ENCODE data around the gene AMBRA1. TPM values are rescaled to one million over a fixed set of nuclear protein-coding genes. Genes with fewer than 3 reads are reported as not detected.

Gene AMBRA1
- total RNA-seq, 1 donor from 2014 or later: 29.4 TPM

DNA sequence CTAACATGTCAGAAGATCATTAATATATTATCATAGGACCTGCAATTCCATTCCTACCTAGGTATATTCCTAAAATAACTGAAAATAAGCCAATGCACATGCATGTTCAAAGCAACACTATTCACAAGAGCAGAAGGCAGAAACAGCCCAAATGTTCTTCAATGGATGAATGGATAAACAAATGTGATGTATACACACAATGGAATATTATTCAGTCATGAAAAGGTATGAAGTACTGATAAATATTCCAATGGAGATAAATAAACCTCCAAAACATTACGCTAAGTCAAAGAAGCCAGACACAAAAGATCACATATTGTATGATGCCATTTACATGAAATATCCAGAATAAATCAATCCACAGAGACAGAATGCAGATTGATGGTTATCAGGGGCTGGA is 16.8 kb downstream of the AMBRA1 start:
- no peak overlapping the region for H3K4me3 Mint-ChIP-seq (ENCODE audit: unreplicated experiment)

DNA sequence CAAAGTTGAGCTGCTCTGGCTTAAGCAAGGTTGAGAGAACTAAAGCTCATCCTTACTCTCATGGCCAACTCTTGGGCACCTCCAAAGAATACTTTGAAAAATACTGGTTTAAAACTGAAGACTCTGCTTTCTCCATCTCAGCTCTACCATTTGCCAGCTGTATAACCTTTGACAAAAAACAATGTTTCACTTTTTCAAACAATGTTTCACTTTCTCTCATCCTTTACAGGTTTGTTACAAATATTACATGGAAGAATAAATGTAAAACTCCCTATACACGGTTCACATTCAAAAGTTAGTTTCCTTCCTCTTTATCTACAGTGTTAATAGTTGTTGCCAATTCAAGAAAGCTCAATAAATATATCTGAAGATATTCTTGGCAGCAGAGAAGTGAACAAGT is 19.2 kb downstream of the AMBRA1 start:
- Mint-ChIP-seq H3K4me1 (ENCODE audit: low read depth, unreplicated experiment) (peaks cover 5% of the 10 kb centered on the region), H3K36me3 (ENCODE audit: low read depth, unreplicated experiment) (peaks cover 4% of the 10 kb centered on the region), H3K9me3 (ENCODE audit: unreplicated experiment) (no peaks in the 10 kb centered on the region), H3K4me3 (ENCODE audit: unreplicated experiment) (no peak overlapping the region), H3K27me3 (ENCODE audit: low read depth, unreplicated experiment) (no peaks in the 10 kb centered on the region), H3K27ac (ENCODE audit: unreplicated experiment) (no peak overlapping the region)
- Histone ChIP-seq H3K27ac (ENCODE audit: low read depth, low read length) (no peak overlapping the region), H3K4me3 (ENCODE audit: insufficient read depth, low read depth, low read length) (no peak overlapping the region), H3K36me3 (ENCODE audit: insufficient read depth, low read length) (no peaks in the 10 kb centered on the region), H3K4me2 (ENCODE audit: low read length) (no peak overlapping the region), H3K9me3 (ENCODE audit: insufficient read depth, low read depth, low read length) (no peaks in the 10 kb centered on the region), H3K79me2 (ENCODE audit: insufficient read depth, low read length) (peaks cover 73% of the 10 kb centered on the region), H3K9ac (ENCODE audit: low read length) (no peak overlapping the region), H3K4me1 (ENCODE audit: insufficient read depth, low read length) (no peaks in the 10 kb centered on the region), H4K20me1 (ENCODE audit: insufficient read depth, low read length) (peaks cover 73% of the 10 kb centered on the region), H3K27me3 (ENCODE audit: insufficient read depth, low read length) (no peaks in the 10 kb centered on the region), H2AFZ (ENCODE audit: low read depth, low read length) (no peak overlapping the region)
- FAIRE-seq (no peak), DNase-seq (ENCODE audit: low read depth) (no peak)
- TF ChIP-seq, protein P1, sequence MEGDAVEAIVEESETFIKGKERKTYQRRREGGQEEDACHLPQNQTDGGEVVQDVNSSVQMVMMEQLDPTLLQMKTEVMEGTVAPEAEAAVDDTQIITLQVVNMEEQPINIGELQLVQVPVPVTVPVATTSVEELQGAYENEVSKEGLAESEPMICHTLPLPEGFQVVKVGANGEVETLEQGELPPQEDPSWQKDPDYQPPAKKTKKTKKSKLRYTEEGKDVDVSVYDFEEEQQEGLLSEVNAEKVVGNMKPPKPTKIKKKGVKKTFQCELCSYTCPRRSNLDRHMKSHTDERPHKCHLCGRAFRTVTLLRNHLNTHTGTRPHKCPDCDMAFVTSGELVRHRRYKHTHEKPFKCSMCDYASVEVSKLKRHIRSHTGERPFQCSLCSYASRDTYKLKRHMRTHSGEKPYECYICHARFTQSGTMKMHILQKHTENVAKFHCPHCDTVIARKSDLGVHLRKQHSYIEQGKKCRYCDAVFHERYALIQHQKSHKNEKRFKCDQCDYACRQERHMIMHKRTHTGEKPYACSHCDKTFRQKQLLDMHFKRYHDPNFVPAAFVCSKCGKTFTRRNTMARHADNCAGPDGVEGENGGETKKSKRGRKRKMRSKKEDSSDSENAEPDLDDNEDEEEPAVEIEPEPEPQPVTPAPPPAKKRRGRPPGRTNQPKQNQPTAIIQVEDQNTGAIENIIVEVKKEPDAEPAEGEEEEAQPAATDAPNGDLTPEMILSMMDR (IDR thresholded peaks at IDR 0.05; ENCODE audit: insufficient read depth, low read depth, low read length): no peak
- TF ChIP-seq EZH2 (IDR thresholded peaks at IDR 0.05; ENCODE audit: insufficient read depth, low read length): no peak

More for the DNA sequence above, 16.8 kb downstream of the AMBRA1 start:
- TF ChIP-seq, protein P1 (IDR thresholded peaks at IDR 0.05; ENCODE audit: insufficient read depth, low read depth, low read length): no peak
- TF ChIP-seq EZH2 (IDR thresholded peaks at IDR 0.05; ENCODE audit: insufficient read depth, low read length): no peak
- H3K4me3 ChIP-seq (ENCODE audit: insufficient read depth, low read depth, low read length): no peak overlapping the region
- Mint-ChIP-seq H3K4me1 (ENCODE audit: low read depth, unreplicated experiment) (peaks cover 1% of the 10 kb centered on the region), H3K27ac (ENCODE audit: unreplicated experiment) (no peak overlapping the region), H3K36me3 (ENCODE audit: low read depth, unreplicated experiment) (peaks cover 4% of the 10 kb centered on the region), H3K9me3 (ENCODE audit: unreplicated experiment) (no peaks in the 10 kb centered on the region), H3K27me3 (ENCODE audit: low read depth, unreplicated experiment) (no peaks in the 10 kb centered on the region)
- H3K9me3 ChIP-seq (ENCODE audit: insufficient read depth, low read depth, low read length): no peaks in the 10 kb centered on the region
- H3K36me3 ChIP-seq (ENCODE audit: insufficient read depth, low read length): no peaks in the 10 kb centered on the region
- FAIRE-seq (no peak), DNase-seq (ENCODE audit: low read depth) (no peak)
- H3K27ac ChIP-seq (ENCODE audit: low read depth, low read length): no peak overlapping the region
- no peak overlapping the region for H3K4me2 ChIP-seq (ENCODE audit: low read length)
- peaks cover 77% of the 10 kb centered on the region for H3K79me2 ChIP-seq (ENCODE audit: insufficient read depth, low read length)
- no peaks in the 10 kb centered on the region for H3K27me3 ChIP-seq (ENCODE audit: insufficient read depth, low read length)
- no peaks in the 10 kb centered on the region for H3K4me1 ChIP-seq (ENCODE audit: insufficient read depth, low read length)
- H4K20me1 ChIP-seq (ENCODE audit: insufficient read depth, low read length): peaks cover 74% of the 10 kb centered on the region
- no peak overlapping the region for H2AFZ ChIP-seq (ENCODE audit: low read depth, low read length)
- H3K9ac ChIP-seq (ENCODE audit: low read length): no peak overlapping the region

DNA sequence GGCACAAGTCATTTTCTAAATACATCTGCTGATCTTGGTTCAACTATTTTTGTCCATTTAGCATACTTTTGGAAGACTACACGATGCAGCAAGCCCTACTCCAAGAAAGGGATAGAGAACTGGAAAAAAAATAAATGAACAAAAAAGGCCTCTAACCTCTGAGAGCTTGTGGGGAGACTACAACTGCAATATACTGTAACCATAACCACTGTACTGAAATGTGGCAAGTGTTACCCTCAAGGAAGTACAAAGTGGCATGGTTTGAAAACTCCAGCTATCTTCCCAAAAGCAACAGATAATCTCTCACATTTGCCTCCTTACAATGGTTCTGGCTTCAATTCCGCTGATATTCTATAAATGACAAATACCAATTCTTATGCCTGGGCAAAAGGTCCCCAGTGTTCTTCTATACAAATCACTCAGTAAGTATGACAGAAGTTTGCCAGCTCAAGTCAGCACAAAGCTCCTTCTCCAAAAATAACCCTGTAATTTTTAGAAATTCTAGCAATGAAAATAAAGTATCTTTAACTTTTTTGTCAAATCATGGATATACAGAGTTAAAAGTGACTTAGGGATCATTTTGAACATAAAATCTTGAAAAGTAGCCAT is 22.9 kb downstream of the AMBRA1 start:
- no peaks in the 10 kb centered on the region for H3K4me1 ChIP-seq (ENCODE audit: insufficient read depth, low read length)
- Mint-ChIP-seq H3K36me3 (ENCODE audit: low read depth, unreplicated experiment) (peaks cover 2% of the 10 kb centered on the region), H3K9me3 (ENCODE audit: unreplicated experiment) (no peaks in the 10 kb centered on the region), H3K4me1 (ENCODE audit: low read depth, unreplicated experiment) (peaks cover 4% of the 10 kb centered on the region), H3K4me3 (ENCODE audit: unreplicated experiment) (no peak overlapping the region), H3K27ac (ENCODE audit: unreplicated experiment) (no peak overlapping the region), H3K27me3 (ENCODE audit: low read depth, unreplicated experiment) (no peaks in the 10 kb centered on the region)
- no peaks in the 10 kb centered on the region for H3K36me3 ChIP-seq (ENCODE audit: insufficient read depth, low read length)
- no peak for FAIRE-seq
- H3K9ac ChIP-seq (ENCODE audit: low read length): no peak overlapping the region
- no peaks in the 10 kb centered on the region for H3K27me3 ChIP-seq (ENCODE audit: insufficient read depth, low read length)
- DNase-seq (ENCODE audit: low read depth): no peak
- H3K4me3 ChIP-seq (ENCODE audit: insufficient read depth, low read depth, low read length): no peak overlapping the region
- peaks cover 73% of the 10 kb centered on the region for H3K79me2 ChIP-seq (ENCODE audit: insufficient read depth, low read length)
- TF ChIP-seq, protein P1 (IDR thresholded peaks at IDR 0.05; ENCODE audit: insufficient read depth, low read depth, low read length): no peak
- TF ChIP-seq EZH2 (IDR thresholded peaks at IDR 0.05; ENCODE audit: insufficient read depth, low read length): no peak
- H3K4me2 ChIP-seq (ENCODE audit: low read length): no peak overlapping the region
- no peaks in the 10 kb centered on the region for H3K9me3 ChIP-seq (ENCODE audit: insufficient read depth, low read depth, low read length)
- no peak overlapping the region for H3K27ac ChIP-seq (ENCODE audit: low read depth, low read length)
- H4K20me1 ChIP-seq (ENCODE audit: insufficient read depth, low read length): peaks cover 72% of the 10 kb centered on the region
- no peak overlapping the region for H2AFZ ChIP-seq (ENCODE audit: low read depth, low read length)
